COLO668 (cell line): Measurements from ENCODE around the gene CTSH.

Experiments used
- DNase-seq: peaks from one replicate; lab custom pipeline; 2025; ENCODE audit not compliant: unreplicated experiment; lab: John Stamatoyannopoulos, UW

CTSH gene, protein sequence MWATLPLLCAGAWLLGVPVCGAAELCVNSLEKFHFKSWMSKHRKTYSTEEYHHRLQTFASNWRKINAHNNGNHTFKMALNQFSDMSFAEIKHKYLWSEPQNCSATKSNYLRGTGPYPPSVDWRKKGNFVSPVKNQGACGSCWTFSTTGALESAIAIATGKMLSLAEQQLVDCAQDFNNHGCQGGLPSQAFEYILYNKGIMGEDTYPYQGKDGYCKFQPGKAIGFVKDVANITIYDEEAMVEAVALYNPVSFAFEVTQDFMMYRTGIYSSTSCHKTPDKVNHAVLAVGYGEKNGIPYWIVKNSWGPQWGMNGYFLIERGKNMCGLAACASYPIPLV

DNA sequence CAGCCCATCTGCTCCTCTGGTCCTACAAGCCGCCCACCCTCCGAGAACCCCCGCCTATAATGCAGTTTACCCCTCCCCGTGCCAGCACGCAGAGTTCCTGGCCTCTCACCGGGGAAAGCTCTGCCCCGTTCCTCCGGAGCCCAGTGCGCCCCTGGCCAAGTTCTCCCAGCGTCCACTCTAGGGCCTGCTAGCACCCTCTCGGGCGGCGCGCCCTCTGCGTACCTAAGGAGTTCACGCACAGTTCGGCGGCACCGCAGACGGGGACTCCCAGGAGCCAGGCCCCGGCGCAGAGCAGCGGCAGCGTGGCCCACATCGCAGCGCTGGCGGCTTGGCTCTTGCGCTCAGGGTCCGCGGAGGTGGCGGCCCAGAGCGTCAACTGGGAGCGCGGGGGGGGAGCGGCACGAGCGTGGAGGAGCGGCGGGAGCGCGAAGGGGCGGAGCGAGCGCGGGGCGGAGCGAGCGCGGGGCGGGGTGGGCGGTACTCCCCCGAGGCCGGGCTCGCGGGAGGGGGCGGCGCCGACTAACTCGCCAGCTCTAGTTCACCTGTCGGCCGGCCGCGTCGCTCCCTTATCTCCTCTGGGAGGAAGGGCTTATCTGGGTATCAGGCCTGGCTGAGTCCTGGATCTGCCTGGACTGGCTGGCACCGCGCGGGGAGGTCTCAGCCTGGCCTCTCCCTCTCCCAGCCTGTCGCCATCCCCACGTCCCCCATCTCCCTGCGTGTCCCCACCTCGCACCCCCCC is at the start of gene CTSH:
CTSH (minus strand) TSS at position 378 of the 739 bp plus-strand sequence; CDS start at position 313, 65 bp downstream.
- DNase-seq, result peak; percentile 84

DNA sequence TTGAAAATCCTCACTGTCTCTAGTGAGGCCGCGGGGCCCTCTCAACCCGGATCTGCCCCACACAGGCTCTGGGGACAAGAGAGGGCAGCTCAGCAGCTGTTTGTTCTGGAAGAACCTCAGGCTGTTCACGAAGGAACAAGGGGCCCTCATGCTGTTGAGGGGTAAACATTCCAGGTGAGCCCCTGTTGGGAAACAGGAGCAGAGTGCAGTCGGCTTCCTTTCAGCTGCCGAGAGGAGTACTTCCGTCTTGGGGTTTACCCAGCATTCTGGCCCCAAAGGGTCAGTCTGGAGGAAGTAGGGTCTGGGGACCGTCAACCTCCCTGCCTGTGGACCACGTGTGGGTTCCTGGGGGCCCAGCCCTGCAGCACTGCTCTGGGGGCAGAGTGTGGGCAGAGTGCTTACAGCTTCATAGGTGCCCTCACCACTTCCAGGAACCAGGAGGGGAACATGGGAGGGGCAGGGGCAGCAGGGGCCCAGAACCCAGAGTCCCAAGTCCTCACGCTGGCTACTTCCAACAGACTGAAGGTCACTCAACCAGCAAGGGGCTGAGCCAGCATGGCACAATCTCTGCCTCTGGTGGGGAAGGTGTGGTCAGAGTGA is 49.2 kb upstream of the CTSH start:
- no peak for DNase-seq

DNA sequence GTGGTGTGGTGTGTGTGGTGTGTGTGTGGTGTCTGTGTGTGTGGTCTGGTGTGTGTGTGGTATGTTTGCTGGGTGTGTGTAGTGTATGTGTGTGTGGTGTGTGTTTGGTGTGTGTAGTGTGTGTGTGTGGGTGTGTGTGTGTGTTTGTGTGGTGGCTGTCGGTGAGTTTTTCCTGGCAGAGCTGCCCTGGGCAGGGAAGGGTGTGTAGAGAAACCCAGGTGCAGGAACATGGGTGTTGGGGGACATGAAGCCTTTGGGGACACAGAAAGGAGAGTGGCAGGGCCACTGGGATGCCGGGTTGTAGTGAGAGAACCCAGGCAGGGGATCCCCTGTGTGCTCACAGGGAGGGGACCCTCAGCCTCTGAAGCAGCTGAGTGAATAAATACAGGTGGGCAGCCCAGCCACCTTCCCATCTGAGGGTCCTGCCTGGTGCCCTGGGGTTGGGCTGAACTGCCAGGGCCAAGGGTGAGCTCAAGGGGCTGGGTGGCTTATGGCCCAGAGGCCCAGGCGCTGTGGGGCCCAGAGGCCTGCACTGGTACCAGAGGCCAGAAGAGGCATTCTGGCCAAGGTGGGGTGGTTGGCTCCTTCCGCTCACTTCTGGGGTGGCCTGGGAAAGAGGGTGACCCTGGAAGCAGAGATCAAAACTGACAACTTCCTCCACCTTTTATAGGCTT is 48.5 kb upstream of the CTSH start:
- DNase-seq, result no peak

DNA sequence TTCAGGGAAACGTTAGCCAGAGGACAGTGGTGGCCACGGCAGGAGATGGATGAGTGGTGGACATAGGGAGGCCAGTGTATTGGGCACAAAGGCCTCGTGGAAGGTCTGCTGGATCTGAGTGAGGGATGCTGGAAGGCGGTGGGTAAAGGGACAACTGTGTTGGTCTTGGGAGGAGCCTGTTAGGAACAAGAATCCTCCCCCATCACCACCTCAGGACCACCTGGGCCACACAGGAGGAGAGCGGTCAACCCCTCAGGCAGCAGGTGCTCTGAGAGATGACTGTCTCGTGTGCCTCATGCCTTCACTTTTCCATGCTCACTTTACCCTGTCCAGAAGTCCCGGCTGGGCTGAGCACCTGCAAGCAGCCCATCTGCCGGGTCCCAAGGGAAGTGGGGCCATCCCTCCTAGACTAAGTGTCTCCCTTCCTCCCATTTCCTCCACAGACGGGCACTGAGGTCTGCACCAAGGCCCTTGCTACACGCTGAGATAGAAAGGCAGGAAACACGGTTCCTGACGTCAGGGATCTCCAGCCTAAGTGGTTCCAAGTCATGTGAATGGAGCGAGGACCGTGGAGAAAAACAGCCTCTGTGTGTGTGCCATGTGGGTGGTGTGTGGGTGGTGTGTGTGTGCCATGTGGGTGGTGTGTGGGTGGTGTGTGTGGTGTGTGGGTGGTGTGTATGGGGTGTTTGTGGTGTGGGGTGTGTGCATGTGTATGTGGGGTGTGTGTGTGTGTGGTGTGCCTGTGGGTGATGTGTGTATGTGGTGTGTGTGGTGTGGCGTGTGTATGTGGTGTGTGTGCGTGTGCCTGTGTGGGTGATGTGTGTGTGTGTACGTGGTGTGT is 47.8 kb upstream of the CTSH start:
- DNase-seq, result no peak

DNA sequence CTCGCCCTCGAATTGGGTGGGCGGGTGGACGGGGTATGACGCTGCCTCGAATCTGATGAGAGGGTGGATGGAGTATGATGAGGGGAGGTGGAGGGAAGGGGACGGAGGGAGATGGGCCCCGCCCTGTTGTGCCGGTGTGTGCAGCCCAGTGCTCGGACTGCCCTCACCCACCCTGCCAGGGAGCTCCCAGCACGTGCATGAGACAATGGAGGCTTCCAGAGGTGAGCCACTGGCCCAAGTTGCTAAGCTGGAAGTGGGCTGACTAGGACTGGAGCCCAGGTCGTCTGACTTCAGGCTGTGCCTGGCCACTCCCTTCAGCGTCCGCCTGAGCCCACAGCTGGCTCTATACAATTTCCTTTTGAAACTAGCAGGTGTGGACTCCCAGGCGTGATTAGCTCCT is 47.0 kb upstream of the CTSH start:
- DNase-seq, result no peak

DNA sequence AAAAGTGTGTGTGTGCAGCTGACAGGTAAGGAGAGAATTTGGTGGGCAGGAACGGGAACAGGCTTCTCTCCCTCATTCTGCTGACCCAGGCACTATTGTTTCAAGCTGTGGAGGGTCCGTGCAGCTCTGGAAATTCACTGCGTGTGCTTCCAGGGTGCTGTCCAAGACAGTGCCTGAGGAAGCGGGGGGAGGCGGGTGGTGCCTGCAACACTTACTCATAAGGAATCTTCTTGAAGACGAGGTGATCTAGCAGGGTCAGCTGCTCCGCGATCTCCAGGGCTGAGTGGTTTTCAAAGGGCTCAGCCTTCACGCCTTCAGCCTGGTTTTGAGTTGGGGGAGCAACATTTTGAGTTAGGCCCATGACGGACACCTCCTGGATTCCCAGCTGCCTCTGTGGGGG is 46.6 kb upstream of the CTSH start:
- DNase-seq, result no peak

DNA sequence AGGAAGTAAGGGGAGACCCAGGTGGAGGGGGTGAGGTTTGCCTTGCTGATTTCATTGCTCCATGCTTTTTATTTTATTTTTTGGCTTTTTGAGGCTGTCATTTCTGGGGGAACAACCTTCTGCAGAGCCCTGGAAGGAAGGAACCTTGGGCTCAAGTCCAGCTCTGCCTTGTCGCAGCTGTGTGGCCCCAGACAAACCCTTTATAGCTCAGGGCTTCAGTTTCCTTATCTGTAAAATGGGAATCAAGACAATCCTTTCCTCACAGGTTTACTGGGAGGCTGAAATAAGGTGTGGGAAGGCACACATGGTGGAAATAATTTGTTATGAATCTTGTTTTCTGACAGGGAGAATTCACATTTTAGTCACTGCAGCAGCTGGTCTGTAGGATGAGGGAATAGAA is 45.4 kb upstream of the CTSH start:
- DNase-seq, result no peak

DNA sequence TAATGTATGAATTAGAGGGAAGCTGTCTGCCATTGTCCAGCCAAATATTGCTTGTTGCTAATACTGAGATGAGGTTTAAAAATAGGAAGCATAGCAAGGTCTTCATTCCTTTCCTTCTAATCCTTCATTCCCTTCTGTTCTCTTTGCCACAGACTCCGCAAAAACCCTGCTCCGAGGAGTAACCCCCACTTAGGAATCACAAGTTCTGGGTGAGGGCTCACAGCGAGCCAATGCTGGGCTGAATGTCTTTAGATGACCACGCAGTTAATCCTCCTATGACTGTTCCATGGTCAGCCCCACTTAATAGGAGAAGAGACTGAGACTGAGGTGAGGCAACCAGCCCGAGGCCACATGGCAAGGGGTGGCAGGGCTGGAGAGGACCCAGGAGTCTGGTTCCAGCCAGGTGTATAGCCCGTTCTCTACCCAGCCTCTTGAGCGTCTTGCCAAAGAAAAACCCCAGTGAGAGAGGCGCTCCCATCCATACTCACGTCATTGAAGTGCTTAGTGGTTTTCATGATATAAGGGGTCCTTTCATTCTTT is 44.9 kb upstream of the CTSH start:
- no peak for DNase-seq

DNA sequence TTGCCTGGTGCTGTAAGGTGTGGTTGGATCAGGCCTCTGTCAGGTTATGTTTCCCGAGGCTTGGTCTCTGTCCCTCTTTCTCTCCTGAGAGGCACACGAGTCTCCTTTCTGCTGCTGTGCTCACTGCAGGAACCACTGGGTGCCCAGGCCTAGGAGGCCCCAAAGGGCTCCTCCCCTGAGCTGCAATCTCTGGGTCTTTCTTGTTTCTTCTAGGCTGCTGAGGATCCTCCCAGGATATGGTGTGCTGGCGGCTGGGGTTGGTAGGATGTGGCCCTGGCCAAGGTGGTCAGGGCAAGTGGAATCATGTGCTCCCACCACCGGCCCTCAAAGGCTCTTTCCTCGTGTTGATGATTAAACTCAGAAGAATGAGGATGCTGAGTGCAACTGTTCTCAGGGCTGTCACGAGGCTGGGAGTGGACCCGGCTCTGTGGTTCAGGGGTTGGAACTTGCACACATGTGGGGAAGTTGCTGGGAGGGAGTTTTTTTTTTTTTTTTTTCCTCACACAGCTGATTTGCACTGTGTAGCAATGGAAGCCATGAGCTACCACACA is 43.6 kb upstream of the CTSH start:
- DNase-seq, result no peak

DNA sequence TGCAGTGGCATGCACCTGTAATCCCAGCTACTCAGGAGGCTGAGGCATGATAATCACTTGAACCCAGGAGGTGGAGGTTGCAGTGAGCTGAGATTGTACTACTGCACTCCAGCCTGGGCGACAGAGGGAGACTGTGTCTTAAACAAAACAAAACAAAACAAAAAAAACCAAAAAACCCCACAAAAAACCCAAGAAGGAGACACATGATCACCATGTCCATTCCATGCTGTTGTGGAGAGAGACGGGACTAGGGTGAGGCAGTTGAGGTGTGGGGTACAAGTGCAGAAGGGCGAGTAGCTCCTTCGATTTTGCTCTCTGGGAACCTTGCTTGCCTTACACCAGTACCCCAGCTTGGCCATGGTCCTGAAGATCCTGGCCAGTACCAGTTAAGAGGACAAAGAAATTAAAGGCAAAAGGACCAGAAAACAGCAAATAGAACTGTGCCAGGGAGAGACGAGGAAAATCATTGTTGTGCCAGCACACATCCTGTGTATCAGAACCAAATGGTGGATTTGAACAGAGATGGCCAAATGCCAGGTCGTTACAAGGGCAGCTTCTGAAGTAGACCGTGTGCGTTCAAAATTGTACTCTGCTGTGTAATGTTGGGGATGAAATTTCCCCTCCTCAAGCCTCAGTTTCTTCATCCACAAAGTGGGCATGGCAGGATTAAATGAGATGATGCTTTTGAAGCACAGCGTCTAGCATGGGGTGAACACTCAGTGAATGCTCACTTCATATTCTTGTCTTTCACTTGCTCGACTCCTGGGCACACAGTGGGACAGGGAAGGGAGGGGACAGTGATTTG is 42.9 kb upstream of the CTSH start:
- no peak for DNase-seq

DNA sequence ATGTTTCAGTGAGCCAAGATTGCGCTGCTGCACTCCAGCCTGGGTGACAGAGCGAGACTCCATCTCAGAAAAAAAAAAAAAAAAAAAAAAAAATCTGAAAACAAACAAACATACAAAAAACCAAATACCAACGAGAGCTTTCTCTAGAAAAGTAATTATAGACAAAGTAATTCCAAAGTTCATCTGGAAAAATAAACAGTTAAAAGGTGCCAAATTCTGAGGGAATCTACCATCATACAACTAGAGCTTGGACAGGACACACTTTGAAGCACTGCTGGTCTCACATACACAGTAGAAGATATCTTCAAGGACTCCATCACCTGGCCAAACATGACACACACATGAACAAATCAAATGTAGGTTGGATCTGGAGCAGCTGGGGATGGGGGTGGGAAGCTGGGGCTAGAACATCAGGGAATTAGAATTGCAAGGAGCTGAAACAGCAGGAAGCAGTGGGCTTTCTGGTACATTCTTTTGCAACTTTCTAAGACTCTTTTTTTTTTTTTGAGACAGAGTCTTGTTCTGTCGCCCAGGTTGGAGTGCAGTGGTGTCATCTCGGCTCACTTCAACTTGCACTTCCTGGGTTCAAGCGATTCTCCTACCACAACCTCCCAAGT is 41.1 kb upstream of the CTSH start:
- no peak for DNase-seq

DNA sequence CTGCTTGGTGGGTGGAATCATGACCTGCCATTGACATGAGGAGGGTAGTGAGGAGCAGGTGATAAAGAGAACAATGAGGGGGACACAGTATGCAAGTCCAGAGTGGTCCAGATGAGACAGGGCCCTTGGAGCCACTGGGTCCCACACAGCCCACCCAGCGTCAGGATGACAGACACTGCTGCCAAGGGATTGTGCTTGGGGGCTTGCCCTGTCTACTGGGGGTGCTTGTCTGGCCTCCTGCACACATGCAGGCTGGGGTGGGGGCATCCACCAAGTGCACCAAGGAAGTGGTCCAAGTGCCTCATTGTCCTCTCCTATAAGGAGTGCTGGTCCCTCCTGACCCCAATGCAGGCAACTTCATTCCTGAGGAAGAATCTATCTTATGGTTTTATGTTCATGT is 39.2 kb upstream of the CTSH start:
- no peak for DNase-seq

DNA sequence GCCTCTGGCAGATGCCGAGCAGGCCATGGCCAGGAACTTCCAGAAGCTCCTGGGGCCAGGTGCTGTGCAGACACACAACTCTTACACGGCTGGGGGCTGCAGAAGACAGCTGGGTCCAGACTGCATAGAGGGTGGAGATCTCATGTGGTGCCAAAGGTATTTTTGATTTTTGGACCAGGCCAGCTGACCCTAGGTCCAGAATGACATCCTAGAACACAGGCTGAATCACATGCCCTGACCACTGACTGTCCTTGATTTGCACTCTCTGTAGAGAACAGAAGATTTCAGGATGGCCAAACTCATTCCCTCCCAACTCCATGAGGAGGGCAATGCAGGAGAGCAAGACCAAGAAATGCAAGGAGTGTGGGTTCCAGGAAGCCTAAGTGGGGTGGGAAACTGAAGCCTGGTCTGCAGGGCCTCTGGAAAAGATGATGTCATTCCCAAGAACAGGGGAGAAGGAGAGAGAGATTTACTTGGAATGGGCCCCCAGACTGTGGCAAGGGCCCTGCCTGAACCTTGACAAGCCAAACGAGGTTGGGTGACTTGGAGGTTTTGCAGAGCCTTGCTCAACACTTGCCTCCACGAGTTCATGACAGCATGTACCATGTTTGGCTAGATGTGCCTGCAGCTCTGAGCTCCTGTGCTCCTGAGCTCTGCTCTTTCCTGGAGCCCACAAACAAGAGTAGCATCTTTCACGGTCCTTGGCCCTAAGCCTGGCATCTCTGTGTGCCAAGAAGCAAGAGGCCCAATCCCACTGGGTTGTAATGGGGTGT is 38.5 kb upstream of the CTSH start:
- no peak for DNase-seq

DNA sequence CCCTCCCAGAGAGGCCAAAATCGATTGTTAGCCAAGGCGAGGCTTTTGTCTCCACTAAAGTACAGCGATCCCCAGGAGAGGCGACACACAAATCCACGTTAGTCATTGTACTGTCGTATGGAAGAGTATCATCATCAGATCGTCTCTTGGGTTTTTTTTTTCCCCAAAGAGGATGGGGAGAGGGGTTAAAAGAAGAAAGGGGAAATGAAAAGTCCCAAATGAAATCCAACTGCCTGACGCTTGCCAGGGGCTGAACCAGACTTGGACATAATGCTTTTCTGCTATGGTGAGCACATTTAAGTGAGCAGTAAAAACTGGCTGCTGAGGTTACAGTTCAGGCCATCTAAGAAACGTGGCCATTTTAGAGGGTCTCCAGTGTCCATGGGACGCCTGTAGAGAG is 37.9 kb upstream of the CTSH start:
- DNase-seq, result no peak

DNA sequence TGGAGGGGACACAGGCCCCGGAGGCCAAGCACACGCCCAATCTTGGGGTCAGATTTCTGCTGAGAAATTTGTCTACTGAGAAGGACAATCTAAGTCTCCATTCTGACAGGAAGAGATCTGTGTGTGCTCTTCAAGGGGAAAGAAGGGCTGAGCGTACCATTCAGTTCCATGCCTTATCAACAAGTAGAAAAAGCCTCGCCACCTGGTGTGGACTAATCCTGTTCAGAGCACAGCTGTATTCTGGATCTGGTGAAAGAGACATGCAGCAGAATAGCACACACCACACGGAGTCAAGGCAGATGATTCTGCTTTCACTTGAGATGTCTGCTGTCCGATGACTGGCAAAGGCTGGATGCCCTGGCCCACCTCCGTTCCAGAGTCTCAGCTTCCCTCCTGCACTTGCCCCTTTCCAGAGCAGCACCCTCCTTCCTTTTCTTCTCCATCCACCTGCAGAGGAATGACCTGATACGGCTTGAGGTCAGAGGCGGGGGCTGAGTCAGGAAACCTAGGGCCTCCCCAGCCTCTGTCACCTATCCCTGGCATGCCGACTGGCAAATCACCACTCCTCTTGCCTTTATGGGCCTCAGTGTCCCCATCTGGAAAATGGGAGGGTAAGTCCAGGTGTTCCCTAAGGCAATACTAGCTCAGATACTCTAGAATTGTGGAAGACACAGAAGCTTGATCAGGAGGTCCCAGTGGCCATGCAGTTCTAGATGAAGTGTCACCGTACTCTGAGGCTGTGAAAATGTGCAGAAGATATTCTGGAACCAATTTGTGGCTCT is 36.9 kb upstream of the CTSH start:
- no peak for DNase-seq

DNA sequence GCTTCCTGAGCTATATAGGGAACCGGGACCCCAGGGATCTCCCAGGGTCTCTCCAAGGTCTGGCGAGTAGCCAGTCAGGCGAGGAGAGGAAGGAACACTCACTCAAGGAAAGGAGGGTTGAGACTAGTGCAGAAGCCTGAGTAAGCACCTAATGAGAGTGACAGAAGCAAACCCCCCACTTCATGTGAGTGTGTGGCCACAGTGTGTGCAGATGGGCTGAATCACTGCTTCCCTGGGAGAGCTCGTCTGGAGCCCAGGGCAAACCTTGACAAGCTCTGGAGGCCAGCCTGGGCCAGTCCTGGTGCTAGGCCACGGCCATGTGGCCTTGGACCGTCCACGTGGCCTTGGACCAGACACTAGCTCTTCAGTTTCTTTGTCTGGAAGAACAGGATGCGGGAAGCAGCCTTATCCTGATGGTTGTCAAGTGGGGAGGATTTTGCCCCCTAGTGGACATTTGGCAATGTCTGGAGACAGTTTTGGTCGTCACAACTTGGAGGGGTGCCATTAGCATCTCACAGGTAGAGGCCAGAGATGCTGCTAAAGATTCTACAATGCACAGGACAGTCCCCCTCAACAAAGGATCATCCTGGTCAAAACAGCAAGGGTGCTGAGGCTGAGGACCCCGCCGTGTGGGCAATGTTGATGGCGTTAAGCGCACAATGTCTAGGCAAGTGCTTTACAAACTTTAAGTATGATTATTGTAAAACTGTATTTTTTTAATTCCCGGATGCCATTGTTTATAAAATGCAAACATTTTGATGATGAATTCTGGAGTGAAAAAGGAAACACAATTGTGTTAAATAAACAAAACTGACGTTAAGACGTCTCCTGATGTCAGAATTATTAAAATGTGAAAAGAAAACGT is 34.8 kb upstream of the CTSH start:
- DNase-seq, result peak; percentile 43
